PC-9 (cell line): ENCODE results near the gene RET.

Source experiments
- EZH2 ChIP-seq: fragments of 200-600 bp; sonication (generic); IDR thresholded peaks from 2 replicates; pipeline ENCODE4 v1.8.0; 2017; ENCODE audit warnings: antibody characterized with exemption, low read depth
- TF ChIP-seq, protein P1 (sequence below): fragments of 200-600 bp; sonication (generic); conservative IDR thresholded peaks from 2 replicates; pipeline ENCODE4 v1.6.1; 2017; ENCODE audit warnings: mixed run types, antibody characterized with exemption, mild to moderate bottlenecking, moderate library complexity

DNA sequence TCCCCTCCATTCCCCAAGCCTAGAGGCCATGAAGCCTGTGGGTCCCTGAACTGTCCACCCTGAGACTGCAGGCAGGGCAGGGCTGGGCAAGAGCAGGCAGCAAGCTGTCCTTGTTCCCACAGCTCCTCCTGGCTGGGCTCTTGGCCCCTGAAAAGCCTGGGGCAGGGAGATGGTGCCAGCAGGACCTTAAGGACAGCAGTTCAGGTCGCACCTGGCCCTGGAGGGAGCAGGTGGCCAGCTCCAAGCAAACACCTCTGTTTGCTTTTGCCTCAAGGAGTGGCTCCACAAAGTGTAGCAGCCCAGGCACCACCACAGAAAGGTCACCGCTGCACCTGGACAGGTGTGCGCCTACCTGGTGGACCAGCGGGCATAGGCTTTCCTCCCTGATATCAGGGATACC lies 5.2 kb downstream of the RET start:
- TF ChIP-seq, protein P1, sequence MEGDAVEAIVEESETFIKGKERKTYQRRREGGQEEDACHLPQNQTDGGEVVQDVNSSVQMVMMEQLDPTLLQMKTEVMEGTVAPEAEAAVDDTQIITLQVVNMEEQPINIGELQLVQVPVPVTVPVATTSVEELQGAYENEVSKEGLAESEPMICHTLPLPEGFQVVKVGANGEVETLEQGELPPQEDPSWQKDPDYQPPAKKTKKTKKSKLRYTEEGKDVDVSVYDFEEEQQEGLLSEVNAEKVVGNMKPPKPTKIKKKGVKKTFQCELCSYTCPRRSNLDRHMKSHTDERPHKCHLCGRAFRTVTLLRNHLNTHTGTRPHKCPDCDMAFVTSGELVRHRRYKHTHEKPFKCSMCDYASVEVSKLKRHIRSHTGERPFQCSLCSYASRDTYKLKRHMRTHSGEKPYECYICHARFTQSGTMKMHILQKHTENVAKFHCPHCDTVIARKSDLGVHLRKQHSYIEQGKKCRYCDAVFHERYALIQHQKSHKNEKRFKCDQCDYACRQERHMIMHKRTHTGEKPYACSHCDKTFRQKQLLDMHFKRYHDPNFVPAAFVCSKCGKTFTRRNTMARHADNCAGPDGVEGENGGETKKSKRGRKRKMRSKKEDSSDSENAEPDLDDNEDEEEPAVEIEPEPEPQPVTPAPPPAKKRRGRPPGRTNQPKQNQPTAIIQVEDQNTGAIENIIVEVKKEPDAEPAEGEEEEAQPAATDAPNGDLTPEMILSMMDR = no peak
- TF ChIP-seq EZH2 = no peak
